C4-2B (cell line): ENCODE measurements around the gene HOXA2.

ENCODE experiments used
- ZFX ChIP-seq: fragments of 450-650 bp; IDR thresholded peaks from 2 replicates; pipeline ENCODE4 v1.6.1; 2017
- TF ChIP-seq, protein P1 (sequence below): fragments of 450-650 bp; conservative IDR thresholded peaks from 2 replicates; pipeline ENCODE4 v1.5.1; 2017; ENCODE audit warnings: mild to moderate bottlenecking

DNA sequence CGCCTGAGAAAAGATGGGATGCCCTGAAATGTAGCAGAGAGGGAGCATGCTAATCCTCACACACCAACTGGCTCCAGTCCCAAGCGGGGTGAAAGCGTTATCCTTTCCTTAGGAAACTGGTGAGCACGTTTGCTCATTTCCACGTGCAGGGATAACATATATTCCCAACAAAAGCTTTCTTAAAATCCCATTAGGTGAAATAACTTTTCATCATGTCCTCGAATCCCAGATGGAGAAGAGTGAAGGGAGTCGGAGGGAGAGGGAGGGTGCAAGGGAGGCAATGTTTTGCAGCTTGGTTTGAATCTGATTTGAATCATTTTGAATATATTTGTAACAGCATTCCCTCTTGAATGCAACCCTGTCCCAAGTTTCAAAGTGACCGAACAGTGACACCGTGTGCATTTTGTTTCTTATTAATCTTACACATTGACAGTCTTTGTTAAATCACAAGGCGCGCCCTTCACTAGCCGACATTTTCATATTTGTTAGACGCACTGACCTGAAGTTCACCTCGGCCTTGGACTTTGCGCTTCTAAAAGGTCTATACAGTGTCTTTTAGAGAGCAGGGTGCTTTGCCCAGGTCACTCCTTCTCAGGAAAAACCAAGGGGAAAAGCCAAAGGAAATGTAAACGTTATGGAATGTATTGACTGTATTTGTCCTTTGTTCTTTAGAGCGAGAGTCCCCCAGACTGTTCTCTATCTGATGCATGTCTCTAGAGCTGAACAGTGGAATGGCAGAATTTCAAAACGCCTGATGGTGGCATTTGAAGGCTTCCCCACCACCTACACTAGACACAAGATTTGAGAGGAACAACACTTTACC, 31.1 kb upstream of the HOXA2 start:
- TF ChIP-seq, protein P1, sequence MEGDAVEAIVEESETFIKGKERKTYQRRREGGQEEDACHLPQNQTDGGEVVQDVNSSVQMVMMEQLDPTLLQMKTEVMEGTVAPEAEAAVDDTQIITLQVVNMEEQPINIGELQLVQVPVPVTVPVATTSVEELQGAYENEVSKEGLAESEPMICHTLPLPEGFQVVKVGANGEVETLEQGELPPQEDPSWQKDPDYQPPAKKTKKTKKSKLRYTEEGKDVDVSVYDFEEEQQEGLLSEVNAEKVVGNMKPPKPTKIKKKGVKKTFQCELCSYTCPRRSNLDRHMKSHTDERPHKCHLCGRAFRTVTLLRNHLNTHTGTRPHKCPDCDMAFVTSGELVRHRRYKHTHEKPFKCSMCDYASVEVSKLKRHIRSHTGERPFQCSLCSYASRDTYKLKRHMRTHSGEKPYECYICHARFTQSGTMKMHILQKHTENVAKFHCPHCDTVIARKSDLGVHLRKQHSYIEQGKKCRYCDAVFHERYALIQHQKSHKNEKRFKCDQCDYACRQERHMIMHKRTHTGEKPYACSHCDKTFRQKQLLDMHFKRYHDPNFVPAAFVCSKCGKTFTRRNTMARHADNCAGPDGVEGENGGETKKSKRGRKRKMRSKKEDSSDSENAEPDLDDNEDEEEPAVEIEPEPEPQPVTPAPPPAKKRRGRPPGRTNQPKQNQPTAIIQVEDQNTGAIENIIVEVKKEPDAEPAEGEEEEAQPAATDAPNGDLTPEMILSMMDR = no peak
- no peak for TF ChIP-seq ZFX
